ENCODE data around the gene C6orf89.

C6orf89 gene

DNA sequence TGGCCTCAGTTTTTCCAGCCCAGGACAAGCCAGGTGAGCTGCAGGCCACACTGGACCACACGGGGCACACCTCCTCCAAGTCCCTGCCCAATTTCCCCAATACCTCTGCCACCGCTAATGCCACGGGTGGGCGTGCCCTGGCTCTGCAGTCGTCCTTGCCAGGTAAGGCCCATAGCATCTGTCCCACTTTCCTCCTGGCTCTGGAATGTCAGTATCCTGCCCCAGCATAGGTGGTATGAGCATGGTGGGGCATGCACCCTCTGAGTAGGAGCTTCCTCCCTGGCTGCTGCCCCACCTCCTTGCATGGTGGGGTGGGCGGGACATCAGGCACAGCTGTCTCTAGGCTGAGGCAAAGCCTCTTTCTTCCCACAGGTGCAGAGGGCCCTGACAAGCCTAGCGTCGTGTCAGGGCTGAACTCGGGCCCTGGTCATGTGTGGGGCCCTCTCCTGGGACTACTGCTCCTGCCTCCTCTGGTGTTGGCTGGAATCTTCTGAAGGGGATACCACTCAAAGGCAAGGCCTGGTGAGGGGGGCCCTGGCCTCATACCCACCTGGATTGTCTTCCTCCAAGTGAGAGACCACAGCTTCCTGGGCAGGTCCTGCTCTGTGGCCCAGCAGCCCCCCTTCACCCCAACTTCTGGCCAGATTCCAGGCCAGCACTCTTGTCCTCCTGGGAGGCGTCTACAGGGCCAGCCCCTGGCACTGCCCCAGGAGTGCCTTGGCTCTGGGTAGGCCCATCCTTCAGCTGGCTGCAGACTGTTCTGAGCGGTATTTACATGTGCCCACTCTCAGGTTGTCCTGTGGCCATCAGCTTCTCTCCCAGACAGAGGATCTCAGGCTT, 77.9 kb downstream of the C6orf89 start:
- no peaks in the 10 kb centered on the region for H3K27me3 ChIP-seq (ENCODE audit: control insufficient read depth, insufficient read depth, low read length)
- H3K36me3 ChIP-seq (ENCODE audit: control insufficient read depth, insufficient read depth, low read length) = no peaks in the 10 kb centered on the region
- H3K9me3 ChIP-seq (ENCODE audit: control insufficient read depth, low read length) = no peaks in the 10 kb centered on the region
- H3K79me2 ChIP-seq = no peaks in the 10 kb centered on the region
- TF ChIP-seq, protein P1, sequence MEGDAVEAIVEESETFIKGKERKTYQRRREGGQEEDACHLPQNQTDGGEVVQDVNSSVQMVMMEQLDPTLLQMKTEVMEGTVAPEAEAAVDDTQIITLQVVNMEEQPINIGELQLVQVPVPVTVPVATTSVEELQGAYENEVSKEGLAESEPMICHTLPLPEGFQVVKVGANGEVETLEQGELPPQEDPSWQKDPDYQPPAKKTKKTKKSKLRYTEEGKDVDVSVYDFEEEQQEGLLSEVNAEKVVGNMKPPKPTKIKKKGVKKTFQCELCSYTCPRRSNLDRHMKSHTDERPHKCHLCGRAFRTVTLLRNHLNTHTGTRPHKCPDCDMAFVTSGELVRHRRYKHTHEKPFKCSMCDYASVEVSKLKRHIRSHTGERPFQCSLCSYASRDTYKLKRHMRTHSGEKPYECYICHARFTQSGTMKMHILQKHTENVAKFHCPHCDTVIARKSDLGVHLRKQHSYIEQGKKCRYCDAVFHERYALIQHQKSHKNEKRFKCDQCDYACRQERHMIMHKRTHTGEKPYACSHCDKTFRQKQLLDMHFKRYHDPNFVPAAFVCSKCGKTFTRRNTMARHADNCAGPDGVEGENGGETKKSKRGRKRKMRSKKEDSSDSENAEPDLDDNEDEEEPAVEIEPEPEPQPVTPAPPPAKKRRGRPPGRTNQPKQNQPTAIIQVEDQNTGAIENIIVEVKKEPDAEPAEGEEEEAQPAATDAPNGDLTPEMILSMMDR (IDR thresholded peaks at IDR 0.05) = no peak
- H3K4me2 ChIP-seq (ENCODE audit: low read length) = no peak overlapping the region
- no peak overlapping the region for H3K9ac ChIP-seq
- peaks cover 4% of the 10 kb centered on the region for H3K4me1 ChIP-seq
- no peak overlapping the region for H3K27ac ChIP-seq
- H2AFZ ChIP-seq = peak overlapping the region; percentile 34
- no peak overlapping the region for H3K4me3 ChIP-seq (ENCODE audit: low read depth, low read length)

GRCh38 chr6:36964349-36964748, 78.6 kb downstream of the C6orf89 start:
- no peaks in the 10 kb centered on the region for H3K27me3 ChIP-seq (ENCODE audit: control insufficient read depth, insufficient read depth, low read length)
- no peaks in the 10 kb centered on the region for H3K36me3 ChIP-seq (ENCODE audit: control insufficient read depth, insufficient read depth, low read length)
- no peak overlapping the region for H2AFZ ChIP-seq
- no peaks in the 10 kb centered on the region for H3K79me2 ChIP-seq
- H3K9ac ChIP-seq = no peak overlapping the region
- no peak overlapping the region for H3K4me3 ChIP-seq (ENCODE audit: low read depth, low read length)
- no peak overlapping the region for H3K27ac ChIP-seq
- H3K4me2 ChIP-seq (ENCODE audit: low read length) = no peak overlapping the region
- no peaks in the 10 kb centered on the region for H3K9me3 ChIP-seq (ENCODE audit: control insufficient read depth, low read length)
- H3K4me1 ChIP-seq = peaks cover 4% of the 10 kb centered on the region
- TF ChIP-seq, protein P1 (IDR thresholded peaks at IDR 0.05) = no peak

DNA sequence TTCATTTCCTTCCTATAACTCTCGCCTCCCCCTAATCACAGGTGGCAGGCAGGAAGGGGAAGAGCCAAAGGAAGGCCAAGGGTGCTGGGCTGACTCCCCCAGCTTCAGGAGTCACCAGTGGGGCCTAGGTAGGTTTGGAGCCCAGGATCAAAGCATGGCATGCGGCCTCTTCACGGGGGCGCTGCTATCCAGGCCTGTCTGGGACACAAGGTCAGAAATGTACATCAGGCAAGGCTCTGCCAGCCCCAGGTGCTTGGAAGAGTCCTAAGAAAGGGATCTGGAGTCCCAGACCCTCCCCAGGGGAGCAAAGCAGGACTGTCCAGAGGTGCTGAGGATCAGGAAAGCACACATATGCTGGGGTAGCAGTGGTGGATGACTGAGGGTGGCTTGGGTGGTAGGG, 79.2 kb downstream of the C6orf89 start:
- H3K9me3 ChIP-seq (ENCODE audit: control insufficient read depth, low read length) = no peaks in the 10 kb centered on the region

GRCh38 chr6:36967301-36967700, 81.5 kb downstream of the C6orf89 start:
- TF ChIP-seq, protein P1 (IDR thresholded peaks at IDR 0.05) = no peak
- Histone ChIP-seq H3K27me3 (ENCODE audit: control insufficient read depth, insufficient read depth, low read length) (no peaks in the 10 kb centered on the region), H3K4me2 (ENCODE audit: low read length) (no peak overlapping the region), H3K36me3 (ENCODE audit: control insufficient read depth, insufficient read depth, low read length) (no peaks in the 10 kb centered on the region), H2AFZ (no peak overlapping the region), H3K9ac (no peak overlapping the region), H3K4me1 (peaks cover 10% of the 10 kb centered on the region), H3K4me3 (ENCODE audit: low read depth, low read length) (no peak overlapping the region), H3K79me2 (no peaks in the 10 kb centered on the region), H3K27ac (peak overlapping the region; percentile 46), H3K9me3 (ENCODE audit: control insufficient read depth, low read length) (no peaks in the 10 kb centered on the region)

More for the DNA sequence above, 79.2 kb downstream of the C6orf89 start:
- no peak overlapping the region for H3K4me3 ChIP-seq (ENCODE audit: low read depth, low read length)
- no peak overlapping the region for H2AFZ ChIP-seq
- H3K9ac ChIP-seq = no peak overlapping the region
- H3K4me1 ChIP-seq = peaks cover 6% of the 10 kb centered on the region
- H3K27ac ChIP-seq = no peak overlapping the region
- no peaks in the 10 kb centered on the region for H3K79me2 ChIP-seq
- TF ChIP-seq, protein P1 (IDR thresholded peaks at IDR 0.05) = no peak
- H3K36me3 ChIP-seq (ENCODE audit: control insufficient read depth, insufficient read depth, low read length) = no peaks in the 10 kb centered on the region
- no peaks in the 10 kb centered on the region for H3K27me3 ChIP-seq (ENCODE audit: control insufficient read depth, insufficient read depth, low read length)
- H3K4me2 ChIP-seq (ENCODE audit: low read length) = no peak overlapping the region

DNA sequence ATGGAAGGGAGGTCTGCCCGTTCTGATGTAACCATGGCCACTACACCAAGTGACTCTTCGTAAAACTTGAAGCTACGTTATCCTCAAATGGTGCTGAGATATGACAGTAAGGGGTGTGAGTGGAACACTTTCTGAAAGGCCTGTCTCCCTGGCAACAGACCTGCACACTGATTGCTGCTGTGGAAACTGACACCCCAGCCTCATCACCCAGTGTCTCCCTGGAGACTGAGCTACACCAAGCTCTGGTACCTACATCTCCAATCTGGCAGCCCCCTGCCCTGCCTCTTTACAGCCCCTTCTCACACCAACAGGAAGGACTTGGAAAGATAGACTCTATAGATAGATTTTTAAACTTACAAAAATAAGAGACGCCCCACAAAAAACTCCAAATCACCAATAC, 82.0 kb downstream of the C6orf89 start:
- Histone ChIP-seq H3K79me2 (no peaks in the 10 kb centered on the region), H3K27ac (peak overlapping the region; percentile 46), H3K9me3 (ENCODE audit: control insufficient read depth, low read length) (no peaks in the 10 kb centered on the region), H3K9ac (no peak overlapping the region), H3K4me2 (ENCODE audit: low read length) (no peak overlapping the region), H2AFZ (no peak overlapping the region), H3K4me3 (ENCODE audit: low read depth, low read length) (no peak overlapping the region), H3K4me1 (peaks cover 10% of the 10 kb centered on the region), H3K27me3 (ENCODE audit: control insufficient read depth, insufficient read depth, low read length) (no peaks in the 10 kb centered on the region), H3K36me3 (ENCODE audit: control insufficient read depth, insufficient read depth, low read length) (no peaks in the 10 kb centered on the region)
- TF ChIP-seq, protein P1 (IDR thresholded peaks at IDR 0.05) = no peak
